Esophagus squamous epithelium (tissue), 5 donors: ENCODE measurements around the gene TCF19. TPM values are rescaled to one million over a fixed set of nuclear protein-coding genes. Genes with fewer than 3 reads are reported as not detected.
"Not testable (repeated sequence)": the region's sequence is repeated elsewhere in the genome, so short reads cannot be mapped to it uniquely, and the experiment has no call there.

ENCODE experiments used
- DNase-seq: peaks from one replicate; lab custom pipeline; 2025; lab: John Stamatoyannopoulos, UW
- H3K27ac ChIP-seq, 4 donors: fragments of 200-600 bp; sonication (generic); one replicate each; pipeline ENCODE4 v1.5.1; 2016 to 2019; ENCODE audit warnings: mild to moderate bottlenecking in 1 of 4
- H3K27me3 ChIP-seq, 4 donors: fragments of 200-600 bp; sonication (generic); 1 replicate in 3 of 4; 2 replicates in 1 of 4; pipeline versions ENCODE4 v1.5.1 to v1.6.0; 2017 to 2021; ENCODE audit warnings: antibody characterized with exemption in 1 of 4
- H3K36me3 ChIP-seq, 3 donors: fragments of 200-600 bp; sonication (generic); one replicate each; pipeline ENCODE4 v1.5.1; 2016 to 2019
- H3K4me1 ChIP-seq, 3 donors: fragments of 200-600 bp; sonication (generic); one replicate each; pipeline ENCODE4 v1.5.1; 2017 to 2019
- H3K4me3 ChIP-seq, 4 donors: fragments of 200-600 bp; sonication (generic); 1 replicate in 3 of 4; 2 replicates in 1 of 4; pipeline ENCODE4 v1.5.1; 2016 to 2019; ENCODE audit warnings: mild to moderate bottlenecking in 2 of 4, moderate library complexity in 1 of 4
- H3K9me3 ChIP-seq, 3 donors: fragments of 200-600 bp; sonication (generic); one replicate each; pipeline ENCODE4 v1.5.1; 2016 to 2019
- CTCF ChIP-seq, 6 experiments: fragments of 450-650 bp in 4 of 6; fragments of 200-600 bp in 2 of 6; sonication (generic) in 2 of 6; IDR thresholded peaks; one replicate each; pipeline ENCODE4 v1.5.1; 2016 to 2019; ENCODE audit warnings: antibody characterized with exemption in 6 of 6, mild to moderate bottlenecking in 4 of 6, moderate library complexity in 4 of 6
- POLR2A ChIP-seq, 4 donors: fragments of 450-650 bp; IDR thresholded peaks; one replicate each; pipeline ENCODE4 v1.6.1; 2017; ENCODE audit warnings: antibody characterized with exemption in 4 of 4, mild to moderate bottlenecking in 4 of 4, moderate library complexity in 3 of 4
- WGBS, 2 donors: methylation state at CpG; one replicate each; pipeline ENCODE4 v1.1.5; 2018; 5-methylcytosine and 5-hydroxymethylcytosine counted together
- intact Hi-C: fragments of 100-400 bp; cut with DNase I; formaldehyde crosslinking; loops from one replicate; pipeline ENCODE4 v1.15.0; 2022
- total RNA-seq, 4 donors: library from RNA; depleted of rRNA; stranded (reverse); fragments of >200 nt; gene quantifications; one replicate each; pipeline ENCODE4 v1.1.0, GENCODE V29; 2016
- donor health status: DM: yes; HTN: yes; CAD: no.

TCF19 gene
- total RNA-seq, 4 donors from 2014 or later: 12.2 to 17.2 (median 16.6) TPM

DNA sequence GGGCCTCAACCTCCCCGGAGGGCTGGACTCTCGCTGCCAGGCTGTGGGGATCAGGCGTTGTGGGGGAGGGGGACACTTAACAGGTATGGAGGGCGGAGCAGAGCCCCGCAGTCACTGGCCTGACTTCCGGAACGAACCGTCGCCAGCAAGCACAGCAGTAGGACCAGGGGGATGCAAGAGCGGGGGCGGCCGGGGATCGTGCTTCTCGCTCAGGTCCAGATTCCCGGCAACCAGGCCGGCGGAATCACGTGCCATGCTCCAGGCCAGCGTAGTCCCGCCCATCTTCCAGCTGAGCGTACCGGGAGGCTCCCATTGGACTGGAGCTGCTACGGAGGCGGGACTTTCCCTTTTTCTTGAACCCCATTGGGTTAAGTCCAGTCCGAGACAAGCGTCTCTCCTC, 22.1 kb downstream of the TCF19 start:
- peaks cover 0 to 5% (median 0%) of the 10 kb centered on the region in 3 donors for H3K36me3 ChIP-seq
- no peak for TF ChIP-seq CTCF (IDR thresholded peaks at IDR 0.05)
- no peak for TF ChIP-seq POLR2A (IDR thresholded peaks at IDR 0.05)
- peak overlapping the region; percentile 12 to 34 (median 24) for H3K4me3 ChIP-seq
- H3K9me3 ChIP-seq: no peaks in the 10 kb centered on the region
- no peaks in the 10 kb centered on the region for H3K27me3 ChIP-seq
- intact Hi-C loops: no loop called here
- peaks cover 0 to 45% (median 0%) of the 10 kb centered on the region in 3 donors for H3K4me1 ChIP-seq
- WGBS, 2 donors: 72 to 100% methylated on average over 6 to 10 of the region's 26 CpGs
- no peak for DNase-seq
- no peak overlapping the region for H3K27ac ChIP-seq

- H3K27ac ChIP-seq, H3K4me3 ChIP-seq, H3K9me3 ChIP-seq, intact Hi-C loops, DNase-seq, H3K36me3 ChIP-seq, H3K27me3 ChIP-seq: not testable (repeated sequence)
- WGBS, 2 donors: 77 to 93% methylated on average over 2 of the region's 2 CpGs
- H3K4me1 ChIP-seq: peaks cover 0 to 44% (median 0%) of the 10 kb centered on the region in 3 donors
Measured at GRCh38 chr6:31183287-31183686, 24.9 kb downstream of the TCF19 start.

- H3K27me3 ChIP-seq, DNase-seq, H3K36me3 ChIP-seq, intact Hi-C loops, H3K9me3 ChIP-seq, H3K27ac ChIP-seq, H3K4me3 ChIP-seq: not testable (repeated sequence)
- 46 to 61% methylated on average over 5 to 6 of the region's 6 CpGs for WGBS, 2 donors
- peaks cover 0 to 40% (median 0%) of the 10 kb centered on the region in 3 donors for H3K4me1 ChIP-seq
Measured at GRCh38 chr6:31183859-31184258, 25.5 kb downstream of the TCF19 start.

GRCh38 chr6:31185695-31186051, 27.3 kb downstream of the TCF19 start:
- H3K4me3 ChIP-seq: peak overlapping the region; percentile 16 to 56 (median 38)
- H3K27me3 ChIP-seq, H3K36me3 ChIP-seq, DNase-seq, intact Hi-C loops, H3K9me3 ChIP-seq: not testable (repeated sequence)
- H3K4me1 ChIP-seq: peaks cover 0 to 41% (median 0%) of the 10 kb centered on the region in 3 donors
- H3K27ac ChIP-seq: peak overlapping the region; percentile 83 to 95 (median 90)
- 36 to 53% methylated on average over 3 to 4 of the region's 4 CpGs for whole genome bisulfite sequencing, 2 donors
- peak in 1 of 4 donors; percentile 12 for TF ChIP-seq POLR2A (IDR thresholded peaks at IDR 0.05)

DNA sequence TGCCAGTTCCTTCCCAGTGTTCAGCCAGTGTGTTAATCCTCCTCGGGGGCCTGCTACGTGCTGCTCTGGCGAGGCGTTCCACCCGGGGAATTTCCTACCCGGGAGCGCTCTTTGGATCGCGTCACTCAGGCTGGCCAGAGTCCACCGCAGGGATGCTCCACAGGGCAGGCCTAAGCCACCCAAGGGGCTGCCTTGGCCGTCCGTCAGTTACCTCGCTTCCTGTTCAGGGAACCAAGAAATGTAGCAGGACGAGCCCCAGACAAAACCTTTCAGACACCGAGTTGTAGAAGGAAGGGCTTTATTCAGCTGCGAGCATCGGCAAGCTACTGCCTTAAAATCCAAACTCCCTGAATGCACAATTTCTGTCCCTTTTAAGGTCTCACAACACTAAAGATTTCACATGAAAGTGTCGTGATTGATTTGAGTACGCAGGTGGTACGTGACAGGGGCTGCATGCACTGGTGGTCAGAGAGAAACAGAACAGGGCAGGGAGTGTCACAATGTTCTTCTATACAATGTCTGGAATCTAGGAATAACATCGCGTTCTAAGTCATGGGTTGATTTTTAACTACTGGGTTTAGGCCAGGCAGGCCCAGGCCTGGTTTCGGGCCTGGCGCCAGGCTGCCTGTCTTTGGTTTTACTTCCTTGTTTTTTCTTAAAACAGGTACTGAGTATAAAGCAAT, 27.8 kb downstream of the TCF19 start:
- DNase-seq: no peak
- H3K36me3 ChIP-seq: no peaks in the 10 kb centered on the region
- peak overlapping the region; percentile 16 to 56 (median 38) for H3K4me3 ChIP-seq
- 27 to 53% methylated on average over 13 of the region's 24 CpGs for WGBS, 2 donors
- H3K9me3 ChIP-seq: no peaks in the 10 kb centered on the region
- no peaks in the 10 kb centered on the region for H3K27me3 ChIP-seq
- intact Hi-C loops: no loop called here
- H3K4me1 ChIP-seq: peaks cover 0 to 41% (median 0%) of the 10 kb centered on the region in 3 donors
- peak overlapping the region; percentile 83 to 95 (median 90) for H3K27ac ChIP-seq
- peak in 1 of 4 donors; percentile 3 for TF ChIP-seq POLR2A (IDR thresholded peaks at IDR 0.05)
- TF ChIP-seq CTCF (IDR thresholded peaks at IDR 0.05): no peak

GRCh38 chr6:31187780-31188194, 29.4 kb downstream of the TCF19 start:
- Histone ChIP-seq H3K36me3 (no peaks in the 10 kb centered on the region), H3K27ac (no peak overlapping the region), H3K27me3 (no peaks in the 10 kb centered on the region), H3K4me3 (no peak overlapping the region), H3K9me3 (no peaks in the 10 kb centered on the region), H3K4me1 (peaks cover 0 to 41% (median 0%) of the 10 kb centered on the region in 3 donors)
- DNase-seq: no peak
- WGBS, 2 donors: 82 to 94% methylated on average over 5 of the region's 5 CpGs
- intact Hi-C loops: no loop called here
- no peak for TF ChIP-seq POLR2A (IDR thresholded peaks at IDR 0.05)
- TF ChIP-seq CTCF (IDR thresholded peaks at IDR 0.05): no peak

GRCh38 chr6:31189223-31189622, 30.8 kb downstream of the TCF19 start:
- peaks cover 0 to 28% (median 0%) of the 10 kb centered on the region in 3 donors for H3K4me1 ChIP-seq
- 90 to 100% methylated on average over 3 of the region's 3 CpGs for WGBS, 2 donors
- H3K9me3 ChIP-seq, intact Hi-C loops, DNase-seq, H3K4me3 ChIP-seq, H3K27ac ChIP-seq, H3K36me3 ChIP-seq, H3K27me3 ChIP-seq: not testable (repeated sequence)
